ENCODE data around the gene MCEMP1.

DNA sequence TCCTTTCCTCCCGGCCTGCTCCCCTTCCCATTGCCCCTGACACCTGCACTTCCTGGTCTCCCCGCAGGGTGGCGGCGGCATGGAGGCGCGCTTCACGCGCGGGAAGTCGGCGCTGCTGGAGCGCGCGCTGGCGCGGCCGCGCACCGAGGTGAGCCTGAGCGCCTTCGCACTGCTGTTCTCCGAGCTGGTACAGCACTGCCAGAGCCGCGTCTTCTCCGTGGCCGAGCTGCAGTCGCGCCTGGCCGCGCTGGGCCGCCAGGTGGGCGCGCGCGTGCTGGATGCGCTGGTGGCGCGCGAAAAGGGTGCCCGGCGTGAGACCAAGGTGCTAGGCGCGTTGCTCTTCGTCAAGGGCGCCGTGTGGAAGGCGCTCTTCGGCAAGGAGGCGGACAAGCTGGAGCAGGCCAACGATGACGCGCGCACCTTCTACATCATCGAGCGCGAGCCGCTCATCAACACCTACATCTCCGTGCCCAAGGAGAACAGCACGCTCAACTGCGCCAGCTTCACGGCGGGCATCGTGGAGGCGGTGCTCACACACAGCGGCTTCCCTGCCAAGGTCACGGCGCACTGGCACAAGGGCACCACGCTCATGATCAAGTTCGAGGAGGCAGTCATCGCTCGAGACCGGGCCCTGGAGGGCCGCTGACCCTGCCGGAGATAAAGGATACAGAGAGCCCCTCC, 5.4 kb downstream of the MCEMP1 start:
- TF ChIP-seq, protein P1, sequence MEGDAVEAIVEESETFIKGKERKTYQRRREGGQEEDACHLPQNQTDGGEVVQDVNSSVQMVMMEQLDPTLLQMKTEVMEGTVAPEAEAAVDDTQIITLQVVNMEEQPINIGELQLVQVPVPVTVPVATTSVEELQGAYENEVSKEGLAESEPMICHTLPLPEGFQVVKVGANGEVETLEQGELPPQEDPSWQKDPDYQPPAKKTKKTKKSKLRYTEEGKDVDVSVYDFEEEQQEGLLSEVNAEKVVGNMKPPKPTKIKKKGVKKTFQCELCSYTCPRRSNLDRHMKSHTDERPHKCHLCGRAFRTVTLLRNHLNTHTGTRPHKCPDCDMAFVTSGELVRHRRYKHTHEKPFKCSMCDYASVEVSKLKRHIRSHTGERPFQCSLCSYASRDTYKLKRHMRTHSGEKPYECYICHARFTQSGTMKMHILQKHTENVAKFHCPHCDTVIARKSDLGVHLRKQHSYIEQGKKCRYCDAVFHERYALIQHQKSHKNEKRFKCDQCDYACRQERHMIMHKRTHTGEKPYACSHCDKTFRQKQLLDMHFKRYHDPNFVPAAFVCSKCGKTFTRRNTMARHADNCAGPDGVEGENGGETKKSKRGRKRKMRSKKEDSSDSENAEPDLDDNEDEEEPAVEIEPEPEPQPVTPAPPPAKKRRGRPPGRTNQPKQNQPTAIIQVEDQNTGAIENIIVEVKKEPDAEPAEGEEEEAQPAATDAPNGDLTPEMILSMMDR (IDR thresholded peaks at IDR 0.05; ENCODE audit: low read depth, low read length, poor library complexity, severe bottlenecking): no peak
- no peak for TF ChIP-seq EZH2phosphoT487 (IDR thresholded peaks at IDR 0.05; ENCODE audit: borderline replicate concordance, low read length)

Measured in DOHH2 (cell line).